ENCODE results near the gene NHS.

The NHS gene

DNA sequence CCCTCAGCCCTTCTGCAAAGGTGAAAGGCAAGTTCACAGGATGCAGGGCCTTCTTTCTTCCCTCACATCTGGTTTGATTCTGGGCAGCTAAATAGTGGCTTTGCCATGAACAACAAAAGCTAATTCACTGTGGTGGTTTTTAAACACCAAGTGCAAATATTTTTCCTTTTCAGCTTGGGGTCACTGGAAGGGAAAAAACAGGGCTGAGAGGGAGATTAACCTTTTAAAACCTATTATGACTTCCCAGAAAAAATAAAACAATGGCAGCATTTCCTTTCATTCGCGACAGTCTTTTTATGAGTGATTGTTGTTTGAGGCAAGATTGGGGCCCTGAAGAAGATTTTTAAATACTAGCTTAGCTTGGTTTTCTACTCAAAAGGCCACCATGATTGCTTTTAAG is 258.5 kb downstream of the NHS start:
- DNase-seq: no peak

DNA sequence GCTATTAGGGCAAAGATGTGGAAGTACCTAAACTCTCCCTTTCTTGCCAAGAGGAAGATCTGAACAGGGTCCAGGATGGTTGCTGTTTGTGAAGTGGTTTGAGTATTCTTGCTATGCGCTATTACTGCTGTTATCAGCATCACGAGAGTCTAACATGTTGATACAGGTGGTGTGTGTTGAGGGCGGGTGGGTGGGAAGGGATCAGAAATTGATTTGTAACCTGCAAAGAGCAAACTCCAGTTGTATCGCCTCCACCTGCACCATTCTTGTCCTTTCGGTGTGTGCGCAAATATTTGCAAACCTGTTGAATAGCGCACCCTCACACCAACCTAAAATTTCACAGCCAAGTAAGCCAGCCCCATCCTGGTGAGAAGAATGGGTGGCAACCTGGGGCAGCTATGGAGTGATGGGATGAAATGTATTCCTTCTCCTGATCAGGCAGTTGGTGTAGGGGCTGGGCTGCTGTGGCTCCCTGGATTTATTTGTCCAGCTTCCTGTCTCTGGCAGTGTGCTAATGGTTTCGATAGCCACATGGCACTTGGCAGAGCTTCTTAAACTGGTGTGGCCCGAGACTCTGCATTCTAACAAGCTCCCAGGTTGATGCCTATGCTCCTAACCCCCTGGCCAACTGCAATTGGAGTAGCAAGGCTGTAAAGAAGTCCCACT is 259.7 kb downstream of the NHS start:
- no peak for DNase-seq

DNA sequence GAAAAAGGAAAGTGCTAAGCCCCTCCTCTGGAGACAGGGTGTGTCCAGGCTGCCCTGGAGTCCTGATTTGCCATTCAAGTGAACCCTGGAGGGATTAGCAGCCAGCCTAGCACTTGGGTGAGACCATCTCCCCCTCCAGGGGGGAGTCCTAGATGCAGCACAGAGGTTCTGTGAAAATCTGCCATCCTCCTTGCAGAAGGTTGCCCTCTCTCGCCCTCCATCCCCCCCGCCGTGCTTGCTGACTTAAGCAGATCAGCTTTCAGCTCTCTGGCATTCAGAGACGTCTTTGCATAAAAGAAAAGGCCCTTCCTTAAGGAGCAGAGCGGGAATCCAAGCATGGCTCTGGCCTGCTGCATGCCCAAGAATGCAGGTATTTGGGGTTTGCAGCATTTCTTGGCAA is 260.2 kb downstream of the NHS start:
- DNase-seq: no peak

DNA sequence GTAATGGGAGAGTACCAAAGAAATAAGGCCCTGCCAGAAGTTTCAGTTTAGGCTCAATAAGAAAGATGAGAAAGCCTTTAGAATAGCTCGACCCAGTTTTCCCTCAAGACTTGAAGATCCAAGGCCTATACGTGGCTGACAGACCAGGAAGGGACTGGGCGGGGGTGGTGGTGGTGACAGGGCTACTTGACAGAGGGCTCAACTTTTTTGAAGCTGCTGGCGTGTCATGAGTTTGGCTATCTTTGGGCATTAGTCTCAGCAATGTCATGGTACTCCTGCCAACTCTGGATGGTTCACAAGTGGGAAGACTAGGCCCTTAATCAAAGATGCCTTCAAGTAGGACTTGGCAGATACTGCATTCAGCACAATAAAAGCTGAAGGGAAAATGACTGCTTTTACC is 262.2 kb downstream of the NHS start:
- no peak for DNase-seq

DNA sequence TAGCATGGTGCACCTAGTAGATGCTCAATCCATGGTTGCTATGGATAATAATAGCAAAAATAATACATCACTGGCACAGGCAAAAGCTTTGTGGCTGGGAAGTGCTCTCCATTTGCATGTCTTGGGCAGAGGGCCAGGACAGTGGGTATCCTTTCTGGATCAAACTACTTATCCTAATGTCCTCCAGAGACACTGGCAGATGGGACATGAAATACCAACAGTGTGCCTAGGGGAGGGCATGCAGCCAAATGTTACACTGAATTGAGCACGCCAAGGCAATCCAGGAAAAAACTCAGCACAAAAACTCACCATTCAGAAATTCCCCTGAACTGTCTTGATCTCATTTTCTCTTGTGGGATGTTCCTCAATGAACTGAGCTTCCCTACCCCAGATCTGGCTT is 263.7 kb downstream of the NHS start:
- no peak for DNase-seq

DNA sequence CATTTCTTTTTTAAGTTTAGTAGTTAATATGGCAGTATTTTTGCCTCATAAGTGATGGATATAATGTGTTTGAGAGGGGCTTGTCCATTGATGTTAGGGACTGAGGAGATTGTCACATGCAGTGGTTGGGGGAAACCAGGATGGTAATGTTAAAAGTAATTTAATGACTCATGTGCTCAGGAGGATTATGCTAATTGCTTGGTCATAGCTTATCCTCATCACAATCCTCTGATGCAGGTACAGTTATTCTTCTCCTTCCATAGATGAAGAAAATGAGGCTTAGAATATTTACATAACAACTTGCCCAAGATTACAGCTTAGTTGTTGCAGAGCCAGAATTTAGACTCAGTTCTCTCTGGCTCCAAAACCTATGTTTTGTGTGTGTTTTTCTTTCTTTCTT is 267.9 kb downstream of the NHS start:
- no peak for DNase-seq

DNA sequence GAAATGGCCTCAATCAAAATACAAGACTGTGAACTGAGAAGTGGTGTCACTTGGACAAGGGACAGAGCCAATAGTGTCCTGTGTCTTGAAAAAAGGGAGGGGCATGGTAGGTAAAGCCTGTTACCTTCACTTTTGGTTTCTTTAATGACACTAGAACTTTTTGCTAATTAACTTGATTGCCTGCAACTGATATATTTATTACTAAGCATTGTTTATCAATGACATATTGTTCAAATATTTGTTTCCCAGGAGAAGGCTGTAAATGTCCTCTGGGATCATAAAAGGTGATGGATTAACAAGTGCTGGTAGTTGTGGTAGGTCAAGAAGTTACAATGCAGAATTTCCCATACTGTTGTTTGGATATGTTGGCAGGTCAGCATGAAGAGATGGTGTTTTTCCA is 268.5 kb downstream of the NHS start:
- DNase-seq: no peak

DNA sequence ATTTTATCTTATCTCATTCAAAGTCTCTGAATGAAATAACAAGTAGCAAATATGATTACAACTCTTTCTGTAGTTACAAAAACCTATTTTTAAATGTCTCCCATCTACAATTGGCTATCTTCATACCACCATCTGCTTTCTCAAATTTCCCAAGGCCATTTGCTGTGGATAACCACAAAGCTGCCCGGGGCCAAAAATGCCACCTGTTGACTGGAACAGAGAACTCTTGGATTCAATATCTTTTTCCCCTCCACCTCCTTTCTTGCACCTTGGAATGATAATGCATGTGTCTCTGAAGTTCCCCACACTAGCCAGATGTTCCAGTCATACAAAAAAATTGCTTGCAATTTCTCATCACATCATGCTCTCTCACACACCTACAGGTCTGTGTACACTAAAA is 269.0 kb downstream of the NHS start:
- DNase-seq: no peak

DNA sequence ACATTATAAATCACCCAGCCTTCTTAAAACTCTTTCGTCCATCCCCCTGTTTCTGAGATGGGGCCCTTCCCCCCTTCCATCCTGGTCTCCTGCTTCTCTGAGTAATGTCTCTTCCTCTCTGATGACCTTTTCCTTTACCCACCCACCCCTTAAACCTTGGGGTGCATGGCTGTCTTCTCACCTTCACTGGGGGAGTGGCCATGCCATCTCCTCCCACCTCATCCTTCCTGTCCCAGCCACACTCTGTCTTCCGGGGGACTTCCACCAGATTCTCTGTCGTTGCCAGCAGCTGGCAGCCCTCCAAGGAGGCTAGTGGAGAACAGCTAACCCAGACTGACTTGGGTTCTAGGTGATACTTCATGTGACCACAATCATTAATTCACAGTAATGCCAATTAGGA is 279.1 kb downstream of the NHS start:
- DNase-seq: peak; percentile 15

DNA sequence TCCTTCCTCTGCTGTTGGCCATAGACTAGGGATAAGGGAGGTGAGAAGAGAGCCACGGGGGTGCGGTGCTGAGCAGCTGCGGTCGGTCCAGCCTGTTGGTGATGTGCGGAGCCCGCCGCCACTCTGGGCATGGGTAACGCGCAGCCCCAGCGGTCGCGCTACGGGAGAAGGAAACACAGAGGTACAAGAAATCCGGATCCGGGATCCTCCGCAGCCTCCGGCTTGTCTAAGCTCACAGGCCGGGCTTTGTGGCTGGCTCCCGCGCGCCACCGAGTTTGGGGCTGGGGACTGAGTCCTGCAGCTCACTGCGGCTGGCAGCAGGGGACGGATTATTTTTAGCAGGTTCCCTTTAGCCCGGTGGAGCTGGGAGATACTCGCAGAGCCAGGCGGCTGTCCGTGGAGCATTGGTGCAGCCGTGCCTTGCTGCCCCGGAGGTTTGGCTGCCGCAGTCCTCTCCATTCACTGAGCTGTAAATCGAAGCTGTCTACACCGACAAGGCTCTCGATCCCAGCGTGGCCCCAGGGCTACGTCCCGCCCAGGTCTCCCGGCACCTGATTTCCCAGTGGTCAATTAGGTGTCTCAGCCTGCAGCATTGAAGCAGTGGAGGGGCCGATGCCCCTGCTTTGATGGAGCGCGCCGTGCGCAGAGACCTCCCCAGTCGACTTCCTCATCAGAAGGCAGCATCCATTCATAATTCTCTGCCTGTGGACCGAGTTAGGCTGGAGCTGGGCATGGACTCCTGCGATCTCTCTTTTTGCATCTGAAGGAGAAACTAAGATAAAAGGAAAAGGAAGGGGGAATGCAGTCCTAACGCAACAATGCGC is 280.4 kb downstream of the NHS start:
- no peak for DNase-seq

DNA sequence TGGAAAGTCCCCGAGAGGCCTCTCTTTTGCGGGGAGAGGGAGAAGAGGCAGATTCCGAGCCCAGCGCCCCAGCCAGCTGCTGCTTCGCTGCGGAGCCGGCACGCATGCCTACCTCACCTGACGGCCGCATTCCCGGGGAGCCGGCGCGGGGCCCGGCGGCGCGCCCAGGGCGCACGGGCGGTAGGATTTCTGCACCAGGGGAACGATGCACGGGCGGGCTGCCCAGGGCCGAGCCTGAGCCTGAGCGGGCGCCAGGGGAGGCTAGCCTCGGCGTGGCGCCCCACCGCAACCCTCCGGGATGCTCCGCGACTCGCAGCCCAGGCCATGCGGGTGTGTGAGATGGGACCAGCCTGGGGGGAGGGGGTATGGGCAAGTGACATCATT is 281.0 kb downstream of the NHS start:
- DNase-seq: no peak

DNA sequence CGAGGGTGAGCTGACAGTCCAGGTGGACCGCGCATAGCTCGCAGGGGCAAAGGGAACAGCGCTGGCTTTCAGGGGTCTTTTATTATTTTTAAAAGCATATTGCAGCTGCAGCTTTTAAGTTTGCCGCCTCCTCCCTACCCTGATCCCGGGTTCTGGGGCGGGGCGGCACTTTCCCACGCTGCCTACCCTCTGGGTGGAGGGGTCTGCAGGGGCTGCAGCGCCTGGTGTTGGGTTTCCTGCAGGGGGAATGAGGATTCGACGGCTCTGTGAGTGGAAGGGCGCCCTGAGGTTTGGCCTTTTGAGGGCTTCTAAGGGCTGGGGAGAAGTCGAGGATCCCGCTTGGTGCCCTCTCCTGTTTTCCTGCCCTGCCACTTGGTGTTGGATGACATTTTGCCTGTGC is 281.6 kb downstream of the NHS start:
- no peak for DNase-seq

DNA sequence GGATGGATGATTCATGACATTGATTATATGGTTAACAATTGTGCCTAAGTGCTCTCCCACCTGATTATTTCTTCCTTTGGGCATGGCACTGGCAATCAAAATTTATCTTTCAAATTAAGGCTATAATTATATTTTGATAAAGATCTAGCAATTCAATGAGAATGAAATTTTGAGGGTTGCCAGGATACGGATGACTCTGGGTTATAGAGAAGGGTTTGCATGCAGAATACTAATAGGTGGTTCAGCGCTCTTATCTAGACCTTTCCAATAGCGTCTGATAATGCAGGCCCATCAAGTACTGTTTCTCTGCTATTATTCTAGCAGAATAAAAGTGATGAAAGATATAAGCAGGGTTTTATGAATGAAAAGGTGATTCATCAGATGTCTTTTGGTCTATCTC is 287.4 kb downstream of the NHS start:
- DNase-seq: no peak

DNA sequence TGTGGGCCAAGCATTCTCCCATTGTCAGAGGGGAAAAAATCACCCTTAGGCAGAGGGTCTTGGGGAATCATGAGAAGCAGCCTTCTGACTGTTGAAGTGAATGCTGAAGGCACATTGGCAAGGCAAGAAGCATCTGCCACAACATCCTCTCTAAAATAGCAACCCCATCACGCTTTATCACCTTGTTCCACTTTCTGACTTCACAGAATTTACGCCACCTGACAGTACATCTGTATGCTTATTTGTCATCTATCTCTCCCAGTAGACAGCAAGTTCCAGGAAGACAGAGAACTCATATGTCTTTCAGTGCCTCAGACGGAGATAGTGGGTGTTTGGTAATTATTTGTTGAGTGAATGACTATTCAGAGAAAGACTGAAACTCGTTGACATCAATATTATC is 293.9 kb downstream of the NHS start:
- DNase-seq: no peak

DNA sequence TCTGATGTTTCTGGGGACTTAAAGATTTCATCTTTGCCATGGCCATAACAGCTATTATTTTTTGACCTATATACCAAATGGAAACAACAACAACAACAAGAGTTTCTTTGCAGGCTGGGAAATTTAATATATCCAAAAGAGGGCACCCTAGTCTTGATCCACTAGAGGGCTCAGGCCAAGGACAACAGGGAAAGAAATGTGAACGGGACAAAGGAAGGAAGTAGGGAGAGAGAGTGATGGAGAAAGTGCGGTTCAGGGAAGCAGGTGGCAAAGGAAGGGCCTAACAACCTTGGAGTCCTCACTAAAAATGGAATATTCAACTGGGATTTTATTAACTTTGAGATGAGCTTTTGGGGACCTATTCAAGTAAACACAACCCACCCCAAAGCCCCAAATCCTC is 294.5 kb downstream of the NHS start:
- no peak for DNase-seq

DNA sequence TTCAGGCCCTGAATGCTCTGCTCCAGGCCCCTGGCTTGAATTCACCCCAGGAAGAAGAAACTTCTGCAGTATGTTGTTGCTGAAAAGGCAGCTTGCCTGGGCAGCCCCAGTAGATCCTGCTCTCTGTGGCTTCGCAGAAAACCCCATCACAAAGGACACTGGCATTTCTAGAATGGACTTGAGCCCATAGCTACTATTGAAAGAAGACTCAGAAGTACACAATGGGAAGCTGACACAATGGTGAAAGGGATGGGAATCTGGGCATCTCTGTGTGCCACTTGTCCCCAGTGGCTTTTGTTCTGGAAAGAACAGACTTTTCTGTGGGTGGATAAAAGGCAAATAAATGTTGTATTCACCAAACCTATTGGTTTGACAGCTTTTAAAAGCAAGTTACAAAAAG is 294.9 kb downstream of the NHS start:
- DNase-seq: no peak

DNA sequence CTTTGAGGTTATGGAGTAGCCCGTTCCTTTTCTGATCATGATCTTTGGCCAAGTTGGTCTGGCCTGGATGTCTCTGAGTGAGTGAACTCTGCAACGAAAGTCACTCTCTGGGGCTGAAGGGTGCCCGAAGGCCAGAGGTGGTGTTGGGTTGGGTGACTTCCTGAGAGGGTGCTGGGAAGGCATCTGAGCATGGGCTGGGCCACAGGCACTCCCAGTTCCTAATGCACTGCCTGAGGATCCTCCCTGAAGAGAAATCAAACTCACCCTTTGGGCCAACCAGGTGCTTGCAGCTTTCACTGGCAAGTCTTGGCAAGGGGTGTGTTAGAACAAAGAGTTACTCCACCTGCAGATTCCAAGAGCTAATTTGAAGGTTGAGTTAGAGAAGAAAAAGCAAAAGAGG is 295.9 kb downstream of the NHS start:
- no peak for DNase-seq

DNA sequence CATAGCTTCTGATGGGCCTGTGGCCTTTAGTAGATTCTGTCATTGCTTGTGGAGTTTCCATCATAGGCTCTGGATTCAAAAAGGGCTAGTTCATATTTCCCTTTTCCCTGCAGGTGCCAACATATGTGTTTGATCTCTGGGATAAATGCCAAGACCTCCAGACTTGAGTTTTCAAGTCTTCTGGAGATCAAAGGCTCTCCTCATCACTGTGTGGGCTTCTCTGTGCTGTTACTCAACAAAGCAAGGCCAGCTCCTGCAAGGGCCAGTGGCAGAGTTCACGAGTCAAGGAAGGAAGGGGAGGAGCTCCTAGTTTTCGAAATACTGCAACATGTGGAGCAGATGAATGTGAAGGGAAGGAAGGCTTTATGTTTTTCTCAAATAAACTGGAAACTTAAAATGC is 299.6 kb downstream of the NHS start:
- DNase-seq: no peak

DNA sequence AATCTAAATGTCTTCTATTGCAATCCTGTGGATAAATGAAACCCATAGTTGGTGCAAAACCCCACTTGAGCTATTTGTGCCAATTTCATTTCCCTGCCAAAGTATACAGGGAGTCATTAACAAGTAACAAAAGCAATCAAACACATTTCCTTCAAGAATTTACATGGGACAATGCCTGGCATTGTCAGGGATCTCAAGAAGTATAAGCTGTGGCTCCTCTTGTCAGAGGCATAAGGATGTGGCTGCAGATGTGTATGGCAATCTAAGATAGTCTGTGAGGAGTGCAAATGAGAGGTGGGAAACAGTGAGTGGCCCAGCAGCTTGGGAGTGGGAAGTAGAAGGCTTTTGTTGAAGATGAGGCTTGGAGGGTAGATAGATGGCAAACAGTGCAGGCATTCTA is 304.3 kb downstream of the NHS start:
- DNase-seq: no peak

DNA sequence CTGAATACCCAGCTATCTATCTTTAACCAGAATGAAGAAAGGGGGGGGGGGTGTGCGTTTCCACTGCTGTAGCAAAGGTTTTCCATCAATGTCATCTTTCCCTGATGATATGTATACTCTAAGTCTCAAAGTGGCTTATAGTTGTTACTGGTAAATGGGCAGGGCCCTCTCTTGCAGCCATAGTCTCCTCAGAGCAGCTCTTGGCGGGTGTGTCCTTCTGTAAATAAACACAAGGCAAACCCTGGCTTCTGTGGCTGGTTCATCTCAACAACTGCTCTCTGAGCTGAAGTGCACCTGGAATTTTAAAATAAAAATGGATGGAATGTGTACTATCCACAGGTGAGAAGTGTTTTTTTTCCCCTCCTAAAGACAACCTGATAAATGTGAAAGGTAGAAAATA is 304.8 kb downstream of the NHS start:
- no peak for DNase-seq

DNA sequence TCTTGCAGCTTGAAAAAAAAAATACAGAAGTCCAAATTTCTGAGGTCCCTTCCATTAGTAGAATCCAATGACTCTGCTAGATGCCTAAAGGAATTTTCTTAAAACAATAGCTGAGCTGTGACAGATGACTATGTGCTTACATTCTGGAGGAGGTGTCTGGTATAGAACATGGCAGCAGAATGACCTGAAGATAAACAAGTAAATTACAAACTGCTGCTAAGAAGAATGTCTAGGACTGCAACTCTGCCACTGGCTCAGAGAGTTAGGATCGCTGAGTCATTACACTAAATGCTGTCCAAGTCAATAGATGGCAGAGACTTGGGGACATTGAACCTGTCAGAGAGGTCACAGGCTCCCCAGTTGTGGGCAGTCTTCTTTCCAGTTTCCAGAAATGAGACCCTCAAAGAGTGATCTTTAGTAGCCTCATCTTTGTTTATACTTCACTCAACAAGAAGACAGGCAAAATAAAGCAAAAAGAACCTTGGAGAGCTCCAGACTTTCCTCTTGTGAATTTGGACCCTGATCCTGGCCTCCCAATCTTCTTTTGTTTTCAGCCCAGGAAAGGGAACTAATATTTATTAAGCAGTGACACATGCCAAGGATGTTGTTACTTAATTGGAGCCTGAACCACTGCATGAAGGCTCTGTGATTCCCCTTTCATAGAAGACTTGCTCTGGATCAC is 305.9 kb downstream of the NHS start:
- DNase-seq: no peak

DNA sequence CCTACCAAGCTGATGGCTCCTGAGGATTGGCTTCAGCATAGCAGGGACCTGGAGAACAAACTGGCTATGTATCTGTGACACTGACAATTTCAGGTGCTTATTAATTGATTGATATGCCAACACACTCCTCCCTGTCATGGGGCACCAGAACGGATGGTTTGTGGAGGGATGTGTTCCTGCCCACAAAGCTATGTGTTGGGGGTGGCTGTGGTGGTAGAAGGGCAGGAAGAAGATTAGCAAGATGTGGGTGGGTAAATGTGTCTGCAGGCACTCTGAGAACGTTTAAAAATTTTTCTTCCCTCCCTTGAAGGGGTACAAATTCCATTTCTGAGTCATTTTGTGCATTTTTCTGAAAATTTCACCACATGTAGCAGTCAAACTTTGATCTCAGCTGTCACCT is 307.3 kb downstream of the NHS start:
- DNase-seq: no peak

DNA sequence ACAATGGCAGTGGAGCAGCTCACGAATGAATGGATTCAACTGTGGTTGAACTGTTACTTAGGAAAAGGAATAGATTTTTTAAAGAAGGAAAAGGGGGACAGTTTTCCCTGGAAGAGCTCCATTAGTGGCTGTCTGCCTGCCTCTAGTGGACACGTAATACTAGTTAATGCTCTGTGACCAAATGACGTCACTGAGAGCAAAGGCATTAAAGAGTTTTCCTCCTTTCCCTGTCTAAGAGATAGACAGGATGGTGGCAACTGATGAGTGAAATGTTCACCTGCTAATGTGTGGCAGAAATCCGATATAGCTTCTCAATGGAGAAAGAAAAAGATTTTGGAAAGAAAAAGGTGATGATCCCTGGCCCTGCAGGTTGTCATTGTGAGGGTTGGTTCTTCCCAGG is 310.0 kb downstream of the NHS start:
- no peak for DNase-seq

DNA sequence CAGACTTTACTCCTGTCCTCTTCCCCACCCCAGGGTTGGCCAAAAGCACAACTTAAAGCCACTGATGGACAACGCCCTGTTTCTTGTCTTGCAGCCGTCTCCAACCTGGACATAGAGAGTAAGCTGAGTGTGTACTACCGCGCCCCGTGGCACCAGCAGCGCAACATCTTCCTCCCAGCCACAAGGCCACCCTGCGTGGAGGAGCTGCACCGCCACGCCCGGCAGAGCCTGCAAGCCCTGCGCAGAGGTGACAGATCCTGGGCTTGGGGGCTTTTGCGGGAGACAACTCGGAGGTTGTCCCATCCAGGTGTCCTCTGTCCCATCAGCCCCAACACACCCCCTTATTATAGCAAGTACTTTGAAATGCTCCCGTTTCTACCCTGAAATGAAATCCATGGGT is 312.6 kb downstream of the NHS start:
- DNase-seq: no peak

Data from T-helper 9 cell (primary cell).